GM23338 (cell line): ENCODE data around the gene SLC8A3. TPM values are rescaled to one million over a fixed set of nuclear protein-coding genes. Genes with fewer than 3 reads are reported as not detected.
A peak's percentile ranks its signal among the peaks of the same experiment; 100 is the strongest.

ENCODE experiments used
- ATAC-seq: fragments of 200-7000 bp; cut with Tn5 transposase; 3 replicates; pipeline ENCODE4 v1.9.1; 2020
- DNase-seq: peaks from one replicate; pipeline ENCODE4 v3.0.0-alpha.2; 2015; ENCODE audit warnings: low spot score
- H2AFZ ChIP-seq: fragments of 200-600 bp; sonication (generic); 2 replicates; pipeline ENCODE4 v1.8.0; 2016; ENCODE audit warnings: antibody characterized with exemption, mild to moderate bottlenecking, moderate library complexity
- H3F3A ChIP-seq: fragments of 200-600 bp; sonication (generic); replicated peaks from 2 replicates; pipeline ENCODE4 v1.8.0; 2017; ENCODE audit warnings: antibody characterized with exemption, mixed run types, low read depth
- H3K27ac ChIP-seq: fragments of 200-600 bp; sonication (generic); 2 replicates; pipeline ENCODE4 v1.6.1; 2016; ENCODE audit warnings: low read depth
- H3K27me3 ChIP-seq: fragments of 200-600 bp; sonication (generic); 2 replicates; pipeline ENCODE4 v1.8.0; 2016; ENCODE audit warnings: mild to moderate bottlenecking, mixed run types, moderate library complexity; ENCODE audit not compliant: insufficient read depth
- H3K36me3 ChIP-seq: fragments of 200-600 bp; sonication (generic); 2 replicates; pipeline ENCODE4 v1.8.0; 2016; ENCODE audit warnings: mild to moderate bottlenecking; ENCODE audit not compliant: insufficient read depth
- H3K4me1 ChIP-seq: fragments of 200-600 bp; sonication (generic); 2 replicates; pipeline ENCODE4 v1.8.0; 2016; ENCODE audit warnings: mild to moderate bottlenecking, moderate library complexity; ENCODE audit not compliant: insufficient read depth
- H3K4me2 ChIP-seq: fragments of 200-600 bp; sonication (generic); 2 replicates; pipeline ENCODE4 v1.7.1; 2017; ENCODE audit warnings: mixed run types
- H3K4me3 ChIP-seq: fragments of 200-600 bp; sonication (generic); 2 replicates; pipeline ENCODE4 v1.6.1; 2016; ENCODE audit warnings: mixed run types
- H3K79me2 ChIP-seq: fragments of 200-600 bp; sonication (generic); replicated peaks from 2 replicates; pipeline ENCODE4 v1.8.0; 2017; ENCODE audit warnings: mild to moderate bottlenecking; ENCODE audit not compliant: insufficient read depth
- H3K9me2 ChIP-seq: fragments of 200-600 bp; sonication (generic); 2 replicates; pipeline ENCODE4 v1.8.0; 2017; ENCODE audit not compliant: insufficient read depth
- H4K20me1 ChIP-seq: fragments of 200-600 bp; sonication (generic); replicated peaks from 2 replicates; pipeline ENCODE4 v1.8.0; 2017; ENCODE audit warnings: mild to moderate bottlenecking; ENCODE audit not compliant: insufficient read depth
- H3K27ac Mint-ChIP-seq: 2 replicates; pipeline ENCODE4 v1.8.0; 2020; ENCODE audit warnings: inconsistent platforms, mild to moderate bottlenecking, moderate library complexity, mixed read lengths
- H3K27me3 Mint-ChIP-seq: 3 replicates; pipeline ENCODE4 v1.8.0; 2022; ENCODE audit warnings: low read depth, mild to moderate bottlenecking, moderate library complexity, mixed read lengths, inconsistent platforms; ENCODE audit not compliant: insufficient read depth, poor library complexity
- H3K36me3 Mint-ChIP-seq: 3 replicates; pipeline ENCODE4 v1.8.0; 2021; ENCODE audit warnings: low read depth, mild to moderate bottlenecking, inconsistent platforms, moderate library complexity, mixed read lengths
- H3K4me1 Mint-ChIP-seq: 3 replicates; pipeline ENCODE4 v1.8.0; 2020; ENCODE audit warnings: mild to moderate bottlenecking, inconsistent platforms, mixed read lengths
- H3K4me3 Mint-ChIP-seq: 3 replicates; pipeline ENCODE4 v1.8.0; 2021; ENCODE audit warnings: moderate library complexity, mild to moderate bottlenecking, inconsistent platforms, mixed read lengths
- H3K9me3 Mint-ChIP-seq: 3 replicates; pipeline ENCODE4 v1.8.0; 2020; ENCODE audit warnings: moderate library complexity, mild to moderate bottlenecking, inconsistent platforms, mixed read lengths
- EZH2 ChIP-seq: fragments of 200-600 bp; sonication (generic); IDR thresholded peaks from one replicate; pipeline ENCODE4 v1.8.0; 2017; ENCODE audit warnings: antibody characterized with exemption, mild to moderate bottlenecking, low read depth; ENCODE audit not compliant: unreplicated experiment
- EZH2phosphoT487 ChIP-seq: fragments of 200-600 bp; sonication (generic); IDR thresholded peaks from one replicate; pipeline ENCODE4 v1.8.1; 2018; ENCODE audit warnings: antibody characterized with exemption; ENCODE audit not compliant: unreplicated experiment
- POLR2AphosphoS5 ChIP-seq: IDR thresholded peaks from 2 replicates; pipeline ENCODE4 v1.6.1; 2016; ENCODE audit warnings: antibody characterized with exemption, low read depth
- ZNF114 ChIP-seq: fragments of 250-450 bp; sonication (Bioruptor Pico); IDR thresholded peaks from 2 replicates; pipeline ENCODE4 v1.5.0; 2020; ENCODE audit warnings: mild to moderate bottlenecking, moderate library complexity
- ZNF331 ChIP-seq: fragments of 250-450 bp; sonication (Bioruptor Pico); IDR thresholded peaks from 2 replicates; pipeline ENCODE4 v1.5.0; 2020; ENCODE audit warnings: low read depth, mild to moderate bottlenecking, moderate library complexity
- ZNF462 ChIP-seq: fragments of 250-450 bp; sonication (Bioruptor Pico); IDR thresholded peaks from 2 replicates; pipeline ENCODE4 v1.5.0; 2020; ENCODE audit warnings: mild to moderate bottlenecking, moderate library complexity
- polyA plus RNA-seq: library from polyadenylated mRNA; unstranded; fragments of >200 nt; fragmentation: Nextera tagmentation; extraction: Ambion mirVana; gene quantifications from 2 replicates; pipeline ENCODE4 v1.2.1, GENCODE V29; 2016
- total RNA-seq: library from RNA; depleted of rRNA; stranded (reverse); fragments of >200 nt; shearing (Covaris generic); gene quantifications from 2 replicates; pipeline ENCODE4 v1.2.3, GENCODE V29; 2014

SLC8A3 gene
- total and polyA plus RNA-seq, 2 experiments from 2014 or later, result 0.82 to 2.0 TPM

GRCh38 chr14:70156592-70156991 is 32.2 kb downstream of the SLC8A3 start:
- Histone ChIP-seq H3K27me3 (no peaks in the 10 kb centered on the region), H3K4me1 (no peaks in the 10 kb centered on the region), H3K27ac (no peak overlapping the region), H3K9me2 (no peaks in the 10 kb centered on the region), H2AFZ (no peak overlapping the region), H3F3A (no peaks in the 10 kb centered on the region), H3K4me3 (no peak overlapping the region), H4K20me1 (no peaks in the 10 kb centered on the region), H3K36me3 (no peaks in the 10 kb centered on the region), H3K4me2 (no peak overlapping the region), H3K79me2 (no peaks in the 10 kb centered on the region)
- H3K4me1 Mint-ChIP-seq, result no peaks in the 10 kb centered on the region; the same call in 2 of the 3 replicates
- ATAC-seq (no peak), DNase-seq (no peak)
- H3K4me3 Mint-ChIP-seq, result no peak overlapping the region
- H3K27ac Mint-ChIP-seq, result no peak overlapping the region
- TF ChIP-seq ZNF331 (CRISPR knock-in tag), result no peak
- no peak for TF ChIP-seq EZH2
- TF ChIP-seq EZH2phosphoT487, result no peak
- no peak for TF ChIP-seq ZNF462
- H3K36me3 Mint-ChIP-seq, result no peaks in the 10 kb centered on the region; the same call in 2 of the 3 replicates
- H3K9me3 Mint-ChIP-seq, result no peaks in the 10 kb centered on the region
- H3K27me3 Mint-ChIP-seq, result no peaks in the 10 kb centered on the region

- Histone ChIP-seq H3K4me2 (no peak overlapping the region), H3K4me1 (no peaks in the 10 kb centered on the region), H3K4me3 (no peak overlapping the region), H2AFZ (no peak overlapping the region), H4K20me1 (no peaks in the 10 kb centered on the region; the same call in 1 of the 2 replicates), H3F3A (no peaks in the 10 kb centered on the region), H3K79me2 (no peaks in the 10 kb centered on the region), H3K27ac (no peak overlapping the region), H3K9me2 (no peaks in the 10 kb centered on the region), H3K27me3 (no peaks in the 10 kb centered on the region), H3K36me3 (no peaks in the 10 kb centered on the region)
- ATAC-seq, result peak; percentile 48; the same call in 2 of the 3 replicates
- H3K4me3 Mint-ChIP-seq, result no peak overlapping the region
- no peaks in the 10 kb centered on the region for H3K9me3 Mint-ChIP-seq
- DNase-seq, result no peak
- no peak overlapping the region for H3K27ac Mint-ChIP-seq
- H3K36me3 Mint-ChIP-seq, result no peaks in the 10 kb centered on the region; the same call in 2 of the 3 replicates
- H3K4me1 Mint-ChIP-seq, result no peaks in the 10 kb centered on the region; the same call in 2 of the 3 replicates
- no peaks in the 10 kb centered on the region for H3K27me3 Mint-ChIP-seq
- TF ChIP-seq ZNF462, result no peak
- TF ChIP-seq POLR2AphosphoS5, result no peak
- no peak for TF ChIP-seq ZNF331 (CRISPR knock-in tag)
- TF ChIP-seq ZNF114 (CRISPR knock-in tag), result no peak
Observed at GRCh38 chr14:70152704-70153103, 36.0 kb downstream of the SLC8A3 start.
